HG02973 (cell line): ENCODE results near the gene EML6.

Experiments
- ATAC-seq: cut with Tn5 transposase; IDR thresholded peaks from one replicate; pipeline ENCODE4 v1.9.1; 2021; ENCODE audit warnings: moderate library complexity; ENCODE audit not compliant: unreplicated experiment

Gene EML6

DNA sequence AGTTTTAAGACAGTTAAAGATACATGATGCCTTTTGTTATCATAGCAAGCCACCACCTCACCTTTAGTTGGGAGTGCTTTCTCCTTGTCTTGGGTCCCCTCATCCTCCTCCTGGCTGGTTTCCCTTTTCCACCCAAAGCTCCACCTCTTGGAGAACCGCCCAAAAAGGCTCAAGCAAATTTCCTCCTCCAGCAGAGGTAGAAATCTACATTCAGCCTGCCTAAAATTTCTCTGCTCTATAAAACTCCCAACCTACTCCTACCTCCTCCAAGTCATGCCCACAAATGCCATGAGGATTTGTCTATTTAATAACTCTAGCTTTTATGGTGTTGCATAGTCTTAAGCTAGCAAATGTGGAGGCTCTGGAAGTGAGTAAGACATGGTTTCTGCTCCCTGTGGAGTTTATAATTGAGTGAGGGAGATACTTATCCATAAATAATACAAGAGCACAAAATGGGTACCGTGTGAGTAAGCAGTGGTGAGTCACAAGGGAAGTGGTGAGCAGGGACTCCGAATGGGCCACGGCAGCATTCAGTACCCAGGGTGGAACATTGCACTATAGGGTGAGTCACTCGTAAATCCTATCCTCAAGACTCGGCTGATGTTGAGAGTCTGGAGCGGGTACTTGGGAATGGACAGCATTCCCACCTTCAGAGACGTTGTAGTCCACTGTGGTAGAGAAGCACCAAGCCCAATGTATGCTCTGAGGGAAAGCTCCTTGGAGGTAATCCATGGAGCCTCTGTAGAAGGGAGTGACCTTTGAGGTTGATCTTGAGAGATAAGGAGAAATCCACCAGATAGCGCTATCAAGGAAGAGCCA lies 180.5 kb downstream of the EML6 start:
- no peak for ATAC-seq

GRCh38 chr2:54904836-54905235 lies 181.4 kb downstream of the EML6 start:
- ATAC-seq, result no peak

DNA sequence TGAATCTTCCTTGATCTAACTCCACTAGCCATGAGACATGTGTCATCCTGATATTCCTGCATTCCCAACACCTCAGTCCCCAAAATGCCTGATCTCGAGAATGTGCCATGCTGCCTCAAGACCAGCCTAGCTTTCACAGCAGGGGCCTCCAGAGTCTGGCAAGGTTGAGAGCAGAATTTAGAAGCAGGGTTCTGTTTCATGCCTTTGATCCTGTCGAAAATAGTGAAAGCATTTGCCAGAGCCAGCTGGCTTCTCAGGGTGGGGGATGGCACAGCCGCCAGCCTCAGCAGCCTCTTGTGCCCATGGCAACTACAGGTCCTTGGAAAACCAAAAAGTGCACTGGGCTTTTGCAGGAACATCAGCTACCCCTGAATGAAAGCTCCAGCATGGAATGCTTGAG lies 183.3 kb downstream of the EML6 start:
- ATAC-seq, result no peak

DNA sequence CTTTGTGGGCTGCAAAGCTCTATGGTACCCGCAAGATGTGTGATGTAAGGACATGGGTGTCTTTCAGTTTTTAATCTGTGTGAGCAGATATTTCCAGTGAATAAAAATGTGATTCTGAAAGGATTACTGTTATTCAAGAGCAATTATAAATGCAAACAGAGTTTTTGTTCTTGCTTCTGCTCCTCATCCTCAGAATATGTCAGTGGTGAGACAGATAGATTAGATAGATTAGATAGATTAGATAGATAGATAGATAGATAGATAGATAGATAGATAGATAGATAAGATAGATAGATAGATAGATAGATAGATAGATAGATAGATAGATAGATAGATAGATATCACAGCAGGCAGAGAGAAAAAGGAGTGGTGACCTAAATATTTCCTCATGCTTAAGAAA lies 184.2 kb downstream of the EML6 start:
- no peak for ATAC-seq

- no peak for ATAC-seq
Observed at GRCh38 chr2:54908591-54908990, 185.1 kb downstream of the EML6 start.

GRCh38 chr2:54909001-54909400 lies 185.5 kb downstream of the EML6 start:
- ATAC-seq, result no peak

DNA sequence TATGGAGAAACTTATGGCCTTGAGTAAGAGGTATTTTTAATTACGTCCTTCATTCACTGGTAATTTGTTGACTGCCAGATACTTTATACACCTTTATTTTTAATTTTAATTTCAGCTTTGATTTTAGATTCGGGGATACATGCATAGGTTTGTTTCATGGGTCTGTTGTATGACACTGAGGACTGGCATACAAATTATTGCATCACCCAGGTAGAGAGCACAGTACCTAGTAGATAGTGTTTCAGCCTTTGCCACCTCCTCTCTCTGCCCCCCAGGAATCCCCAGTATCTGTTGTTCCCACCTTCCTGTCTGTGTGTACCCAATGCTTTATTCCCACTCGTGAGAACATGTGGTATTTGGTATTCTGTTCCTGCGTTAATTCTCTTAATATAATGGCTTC lies 188.8 kb downstream of the EML6 start:
- no peak for ATAC-seq

DNA sequence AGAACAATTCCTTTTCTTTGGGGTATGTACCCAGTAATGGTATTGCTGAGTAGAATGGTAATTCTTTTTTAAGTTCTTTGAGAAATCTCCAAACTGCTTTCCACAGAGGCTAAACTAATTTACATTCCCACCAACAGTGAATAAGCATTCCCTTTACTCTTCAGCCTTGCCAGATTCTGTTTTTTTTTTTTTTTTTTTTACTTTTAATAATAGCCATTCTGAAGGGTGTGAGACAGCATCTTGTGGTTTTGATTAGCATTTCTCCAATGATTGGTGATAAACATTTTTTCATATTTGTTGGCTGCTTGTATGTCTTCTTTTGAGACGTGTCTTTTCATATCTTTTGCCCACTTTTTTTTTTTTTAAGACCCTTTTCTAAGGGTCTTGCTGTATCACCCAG lies 189.4 kb downstream of the EML6 start:
- no peak for ATAC-seq

GRCh38 chr2:54914637-54915036 lies 191.2 kb downstream of the EML6 start:
- no peak for ATAC-seq

- ATAC-seq, result no peak
Observed at GRCh38 chr2:54915101-54915500, 191.6 kb downstream of the EML6 start.

GRCh38 chr2:54916637-54917036 lies 193.2 kb downstream of the EML6 start:
- ATAC-seq, result no peak

DNA sequence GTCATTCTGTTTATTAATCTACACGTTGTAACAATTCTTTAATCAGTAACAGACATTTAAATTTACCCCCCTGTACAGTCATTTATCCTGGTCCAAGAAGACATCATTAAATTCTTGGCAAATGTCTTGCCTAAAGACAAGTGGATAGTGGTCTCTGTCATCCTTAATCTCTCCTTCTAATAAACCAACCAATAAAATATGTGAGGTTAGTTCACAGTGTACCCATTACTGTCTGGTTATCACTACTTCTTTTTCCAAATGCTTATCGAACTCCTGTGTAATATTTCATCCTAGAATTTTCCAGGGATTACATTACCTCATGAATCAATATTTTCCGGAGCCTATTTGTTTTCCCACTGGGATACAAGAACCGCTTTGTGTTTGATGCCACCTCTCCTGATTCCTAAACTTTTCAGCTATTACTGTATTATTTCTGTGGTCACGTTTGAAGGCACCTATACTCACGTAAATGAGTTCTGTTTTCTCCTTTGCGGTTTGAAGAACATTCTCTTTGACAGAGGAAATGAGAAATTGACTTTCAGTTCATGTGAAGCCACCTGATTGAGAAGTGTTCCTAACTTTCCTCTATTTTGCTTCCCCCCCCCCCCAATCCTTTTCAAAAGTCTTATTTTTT lies 195.3 kb downstream of the EML6 start:
- no peak for ATAC-seq

DNA sequence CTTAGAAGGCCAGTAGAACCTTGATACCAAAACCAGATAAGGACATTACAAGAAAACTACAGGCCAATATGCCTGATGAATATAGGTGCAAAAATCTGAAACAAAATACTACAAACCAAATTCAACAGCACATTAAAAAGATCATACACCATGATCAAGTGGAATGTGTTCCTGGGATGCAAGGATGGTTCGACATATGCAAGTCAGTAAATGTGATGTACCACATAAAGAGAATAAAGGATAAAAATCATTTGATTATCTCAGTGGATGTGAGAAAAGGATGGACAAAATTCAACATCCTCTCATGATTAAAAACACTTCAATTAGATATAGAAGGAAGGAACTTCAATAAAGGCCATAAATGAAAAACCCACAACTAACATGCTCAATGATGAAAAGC lies 197.2 kb downstream of the EML6 start:
- ATAC-seq, result no peak

GRCh38 chr2:54924121-54924520 lies 200.7 kb downstream of the EML6 start:
- no peak for ATAC-seq

DNA sequence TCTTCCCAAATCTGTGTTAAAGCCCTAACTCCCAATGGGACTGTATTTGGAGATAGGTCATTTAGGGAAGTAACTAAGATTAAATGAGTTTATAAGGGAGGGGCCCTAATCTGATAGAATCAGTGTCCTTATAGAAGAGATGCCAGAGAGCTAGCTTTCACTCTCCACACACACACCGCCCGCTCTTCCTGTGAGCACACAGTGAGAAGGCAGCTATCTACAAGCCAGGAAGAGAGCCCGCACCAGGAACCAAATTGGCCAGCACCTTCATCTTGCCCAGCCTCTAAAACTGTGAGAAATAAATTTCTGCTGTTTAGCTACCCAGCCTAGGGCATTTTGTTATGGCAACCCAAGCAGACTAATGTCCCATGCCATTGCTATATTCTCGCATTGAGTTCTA lies 201.6 kb downstream of the EML6 start:
- ATAC-seq, result no peak

DNA sequence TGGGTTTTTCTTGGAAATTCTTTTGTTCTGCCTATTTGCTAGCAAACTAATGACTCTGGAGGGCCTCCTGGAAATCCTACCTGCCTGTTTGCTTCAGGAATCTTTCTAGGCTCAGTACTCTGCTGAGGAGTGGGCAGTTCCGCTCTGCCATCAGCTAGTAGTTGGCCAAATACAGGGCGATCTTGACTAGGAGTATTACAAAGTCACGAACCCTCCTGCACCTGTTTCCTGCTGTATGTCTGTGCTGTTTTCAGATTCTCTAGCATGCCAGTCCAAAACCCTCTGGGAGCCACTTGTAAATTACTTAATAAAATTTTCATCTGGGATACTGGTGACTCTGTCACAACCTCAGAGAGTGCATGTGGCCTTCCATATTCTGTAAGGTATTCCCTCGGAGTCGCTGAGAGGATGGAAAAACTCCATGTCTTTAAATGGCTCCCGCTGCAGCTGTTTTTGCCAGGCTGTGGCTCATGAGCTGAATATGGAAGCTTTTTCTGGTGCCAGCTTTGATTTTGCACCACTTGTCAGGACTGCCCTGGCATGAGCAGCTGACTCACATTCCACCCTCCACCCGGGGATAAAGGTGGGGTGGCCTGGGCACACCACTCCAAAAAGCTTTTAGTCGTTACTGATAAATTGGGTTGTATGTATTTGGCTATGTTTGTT lies 203.8 kb downstream of the EML6 start:
- no peak for ATAC-seq

- ATAC-seq, result no peak
Observed at GRCh38 chr2:54927751-54928615, 204.5 kb downstream of the EML6 start.

DNA sequence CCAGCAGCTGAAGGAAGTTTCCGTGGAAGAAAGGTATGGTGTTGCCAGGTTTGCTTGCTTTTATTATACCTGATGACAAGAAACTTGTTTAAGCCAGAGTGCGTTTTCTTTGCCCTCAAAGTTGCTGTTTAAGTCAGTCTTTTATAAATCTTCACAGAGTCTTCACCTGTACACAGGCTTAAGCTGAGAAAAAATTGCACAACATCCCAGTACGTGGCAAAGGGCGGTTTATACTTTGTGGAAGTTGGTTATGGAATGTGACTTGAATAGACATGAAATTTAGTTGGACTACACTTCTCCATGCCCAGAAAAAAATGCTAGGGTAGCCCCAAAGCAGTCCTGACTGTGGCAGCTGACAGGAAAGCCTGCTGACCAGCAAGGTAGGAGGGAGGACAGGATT lies 205.3 kb downstream of the EML6 start:
- ATAC-seq, result no peak

DNA sequence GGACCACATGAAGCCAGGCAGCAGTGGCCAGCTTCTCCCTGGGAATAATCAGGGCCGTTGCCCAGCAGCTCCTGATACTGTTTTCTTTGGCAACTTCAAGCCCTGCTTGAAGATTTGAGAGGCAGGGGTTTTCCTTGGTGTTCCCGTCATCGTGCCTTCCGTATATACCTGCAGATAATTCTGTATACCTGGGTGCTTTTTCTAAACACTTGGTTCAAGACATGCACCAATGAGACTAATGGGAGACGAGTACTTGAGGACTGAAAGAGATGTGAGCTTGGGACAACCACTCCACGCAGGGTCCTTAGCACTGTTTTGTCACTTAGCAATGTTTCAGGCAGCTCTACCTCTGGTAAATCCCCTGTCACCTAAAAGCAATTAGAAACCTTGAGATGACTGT lies 208.0 kb downstream of the EML6 start:
- ATAC-seq, result no peak

DNA sequence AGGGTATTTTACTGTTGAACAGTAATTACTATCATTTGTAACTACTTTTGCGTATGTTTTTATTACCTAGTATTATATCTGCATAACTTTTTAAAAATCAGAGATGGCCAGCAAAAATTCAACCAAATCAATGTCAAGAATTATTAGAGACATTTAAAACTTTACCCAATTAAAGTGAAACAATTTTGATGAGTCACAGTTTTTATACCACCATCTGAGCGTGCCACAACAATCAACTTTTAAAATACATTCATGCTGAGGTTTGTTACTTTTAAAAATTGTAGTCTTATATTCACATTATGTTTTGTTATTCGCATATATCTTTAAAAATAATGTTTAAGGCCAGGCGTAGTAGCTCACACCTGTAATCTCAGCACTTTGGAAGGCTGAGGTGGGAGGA lies 211.9 kb downstream of the EML6 start:
- no peak for ATAC-seq

- no peak for ATAC-seq
Observed at GRCh38 chr2:54936766-54937165, 213.3 kb downstream of the EML6 start.
